ENCODE data around the gene PWP2. TPM values are rescaled to one million over a fixed set of nuclear protein-coding genes. Genes with fewer than 3 reads are reported as not detected.
"Not testable (repeated sequence)": the region's sequence is repeated elsewhere in the genome, so short reads cannot be mapped to it uniquely, and the experiment has no call there.

Gene PWP2
- total RNA-seq, 1 donor from 2014 or later: 10.9 TPM

DNA sequence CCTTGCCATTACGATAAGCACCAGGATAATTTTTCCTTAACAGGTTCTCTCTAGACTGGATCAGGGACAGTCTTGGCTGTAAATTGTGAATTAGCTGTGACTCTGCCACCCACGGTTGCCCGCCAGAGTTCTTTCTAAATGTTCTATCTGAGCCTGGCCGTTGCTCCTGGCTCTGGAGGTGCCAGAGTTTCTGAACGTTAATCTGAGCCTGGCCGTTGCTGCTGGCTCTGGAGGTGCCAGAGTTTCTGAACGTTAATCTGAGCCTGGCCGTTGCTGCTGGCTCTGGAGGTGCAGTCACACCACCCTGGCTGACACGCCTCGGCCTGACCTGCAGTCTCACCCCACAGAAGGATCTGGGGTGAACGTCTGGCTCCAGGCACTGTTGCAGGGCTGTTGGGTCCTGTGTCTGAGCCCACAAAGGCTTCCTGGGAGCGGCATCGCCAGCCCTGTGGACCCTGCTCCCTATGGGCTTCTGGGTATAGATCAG, 56.0 kb downstream of the PWP2 start:
- not testable (repeated sequence) for DNase-seq

DNA sequence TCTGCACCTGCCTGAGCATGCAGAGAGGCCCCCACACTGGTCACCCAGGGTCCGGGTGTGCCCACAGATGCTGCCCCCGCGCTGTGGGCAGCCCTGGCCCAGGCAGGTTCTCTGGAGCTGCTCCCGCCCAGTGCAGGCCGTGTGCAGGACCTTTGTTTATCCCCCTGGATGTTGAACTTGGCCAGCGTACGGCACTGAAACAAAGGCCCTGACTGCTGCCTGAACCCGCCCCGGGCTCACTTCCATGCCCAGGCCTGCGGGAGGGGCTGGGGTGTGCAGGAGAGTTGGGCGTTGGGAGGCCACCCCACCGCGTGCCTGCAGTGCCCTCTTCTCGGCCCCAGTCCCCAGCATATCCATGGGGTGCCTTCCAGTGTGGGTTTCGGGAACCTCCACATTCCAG, 58.7 kb downstream of the PWP2 start:
- DNase-seq: not testable (repeated sequence)

DNA sequence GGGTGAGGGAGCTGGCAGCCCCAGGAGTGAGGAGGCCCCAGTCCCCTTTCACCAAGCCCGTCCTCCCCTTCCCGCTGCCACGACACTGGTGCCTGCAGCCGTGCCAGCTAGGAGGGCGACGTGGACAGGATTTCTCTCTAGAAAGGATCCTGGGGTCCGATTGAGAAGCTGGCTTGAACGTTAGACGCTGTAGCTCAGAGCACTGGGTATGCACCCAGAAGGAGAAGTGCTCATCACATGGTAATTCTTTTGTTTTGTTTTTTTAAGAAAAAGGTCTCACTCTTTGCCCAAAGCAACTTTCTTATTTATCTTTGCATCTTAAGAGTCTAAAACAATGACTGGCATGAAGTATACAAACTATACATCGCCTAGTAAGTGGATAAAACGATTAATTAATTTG, 60.3 kb downstream of the PWP2 start:
- DNase-seq: not testable (repeated sequence)

DNA sequence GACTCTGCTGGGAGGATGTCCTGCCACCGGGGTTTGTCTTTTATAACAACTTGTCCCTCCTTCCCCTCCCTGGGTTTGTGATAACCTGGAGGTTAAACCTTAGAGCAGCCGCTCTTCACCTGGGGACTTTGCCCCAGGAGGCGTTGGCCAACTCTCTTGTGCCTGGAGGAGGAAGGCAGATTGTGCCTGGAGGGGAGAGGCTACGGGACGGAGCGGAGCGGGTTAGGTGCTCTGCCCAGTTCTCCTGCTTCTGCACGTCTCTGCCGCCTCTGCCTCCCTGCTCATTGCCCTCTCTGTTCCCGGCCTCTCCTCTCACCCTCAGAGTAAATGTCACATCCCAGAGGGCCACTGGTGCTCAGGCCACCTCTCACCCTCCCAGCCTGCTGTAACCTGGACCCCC, 63.1 kb downstream of the PWP2 start:
- not testable (repeated sequence) for DNase-seq

DNA sequence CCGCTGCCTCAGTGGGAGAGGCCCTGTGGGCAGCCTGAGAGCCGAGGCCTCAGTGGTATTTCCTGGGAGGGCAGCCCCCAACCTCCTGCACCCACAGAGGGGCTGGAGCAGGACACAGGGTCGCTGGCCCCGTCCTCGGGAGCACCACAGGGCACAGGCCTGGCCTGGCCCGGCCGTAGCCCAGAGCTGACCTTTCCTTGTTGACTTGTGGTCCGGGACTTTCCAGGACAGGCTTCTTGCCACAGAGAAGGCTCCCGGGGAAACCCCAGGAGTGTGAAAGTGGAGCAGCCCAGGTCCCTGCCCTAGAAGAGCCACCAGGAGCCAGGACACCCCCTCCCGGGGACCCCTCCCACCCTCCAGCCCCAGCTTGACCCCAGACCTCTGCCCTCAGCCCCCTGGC, 63.7 kb downstream of the PWP2 start:
- not testable (repeated sequence) for DNase-seq

DNA sequence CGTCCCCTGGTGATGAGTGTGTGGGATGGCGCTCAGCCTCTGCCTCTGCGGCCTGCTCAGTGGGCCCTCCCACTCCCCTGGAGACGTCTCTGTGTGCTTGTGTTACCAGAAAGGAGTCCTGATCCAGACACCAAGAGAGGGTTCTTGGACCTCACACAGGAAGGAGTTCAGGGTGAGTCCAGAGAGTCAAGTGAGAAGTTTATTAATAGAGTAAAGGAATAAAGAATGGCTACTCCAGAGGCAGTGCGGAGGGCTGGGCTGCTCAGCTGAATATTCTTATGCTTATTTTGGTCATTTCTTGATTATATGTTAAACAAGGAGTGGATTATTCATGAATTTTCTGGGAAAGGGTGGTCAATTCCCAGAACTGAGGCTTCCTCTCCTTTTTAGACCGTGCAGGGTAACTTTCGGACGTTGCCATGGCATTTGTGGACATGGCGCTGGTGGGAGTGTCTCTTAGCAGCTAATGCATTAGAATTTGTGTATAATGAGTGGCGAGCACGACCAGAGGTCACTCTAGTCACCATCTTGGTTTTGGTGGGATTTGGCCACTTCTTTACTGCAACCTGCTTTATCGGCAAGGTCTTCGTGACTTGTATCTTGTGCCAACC, 64.9 kb downstream of the PWP2 start:
- DNase-seq: not testable (repeated sequence)

DNA sequence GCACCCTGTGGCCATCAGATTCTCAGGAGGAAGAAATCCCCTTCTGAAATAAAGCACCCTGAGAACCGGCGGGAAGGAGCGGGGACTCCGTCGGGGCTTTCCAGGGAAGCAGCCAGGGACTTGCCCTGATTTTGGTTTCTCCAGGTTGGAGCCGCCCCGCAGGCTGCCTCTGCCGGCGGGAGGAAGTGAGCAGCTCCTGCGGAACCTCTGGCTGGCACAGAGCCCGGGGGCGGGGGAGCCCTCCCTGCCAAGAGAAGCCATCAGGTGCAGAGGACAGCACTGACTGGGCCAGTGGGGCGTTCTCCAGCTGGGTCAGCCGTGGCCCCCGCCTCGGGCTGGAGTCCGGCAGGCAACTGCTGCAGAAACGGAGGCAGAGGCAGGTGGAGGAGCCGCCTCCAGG, 65.5 kb downstream of the PWP2 start:
- not testable (repeated sequence) for DNase-seq

DNA sequence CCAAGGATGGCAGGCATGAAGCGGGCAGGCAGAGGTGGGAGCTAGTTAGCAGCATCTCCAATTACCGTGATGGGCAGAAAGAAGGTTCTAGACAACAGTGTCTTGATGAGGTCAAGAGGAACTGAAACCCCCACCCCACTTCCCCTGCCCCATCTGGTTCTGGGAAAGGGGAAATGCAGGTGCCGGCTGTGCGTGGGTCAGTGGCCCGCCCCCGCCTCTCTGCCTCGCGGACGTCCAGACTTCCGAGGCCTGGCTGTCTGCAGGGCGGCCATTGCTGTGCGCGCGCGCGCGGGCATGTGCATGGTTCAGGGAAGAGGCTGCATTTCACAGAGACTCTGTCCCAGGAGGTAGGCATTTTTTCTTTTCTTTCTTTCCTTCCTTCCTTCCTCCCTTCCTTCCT, 68.0 kb downstream of the PWP2 start:
- DNase-seq: not testable (repeated sequence)

DNA sequence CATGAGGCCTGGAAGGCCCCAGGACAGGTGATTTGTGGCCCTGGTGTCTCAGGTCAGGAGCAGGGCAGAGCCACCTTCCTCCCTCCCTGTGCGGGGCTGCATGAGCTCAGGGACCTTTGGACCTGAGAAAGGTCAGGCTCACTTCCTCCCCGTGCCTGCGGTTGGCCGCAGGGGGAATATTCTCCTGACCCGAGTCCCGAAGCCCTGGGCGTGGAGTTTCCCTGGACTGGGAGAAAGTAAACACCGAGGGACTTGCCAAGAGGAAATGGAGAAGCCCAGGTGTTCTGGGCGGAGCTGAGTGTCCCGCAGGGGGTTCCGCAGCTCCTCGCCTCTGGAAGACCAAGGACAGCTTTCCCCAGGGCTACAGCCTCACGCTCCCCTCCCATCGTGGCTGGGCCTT, 68.9 kb downstream of the PWP2 start:
- not testable (repeated sequence) for DNase-seq

Other genes with a start within 250 kb of the PWP2 start
- 27.0 TPM for gene AGPAT3, start 242.2 kb upstream of the PWP2 start, total RNA-seq
- gene TRAPPC10, start 95.1 kb upstream of the PWP2 start, total RNA-seq: 23.1 TPM
- gene GATD3, start 26.3 kb downstream of the PWP2 start, total RNA-seq: 20.5 TPM
- 3.5 TPM for gene ICOSLG, start 133.5 kb downstream of the PWP2 start, total RNA-seq
- not detected for gene DNMT3L, start 154.5 kb downstream of the PWP2 start, total RNA-seq
- gene AIRE, start 178.5 kb downstream of the PWP2 start, total RNA-seq: 0.30 TPM
- 85.3 TPM for gene PFKL, start 192.7 kb downstream of the PWP2 start, total RNA-seq
- 13.0 TPM for gene CFAP410, start 232.0 kb downstream of the PWP2 start, total RNA-seq
- gene TRPM2, start 246.2 kb downstream of the PWP2 start, total RNA-seq: 1.8 TPM